Tibial artery (tissue), 4 donors: ENCODE results near the gene ZBTB16.

Experiments used
- DNase-seq, 2 donors: peaks; one replicate each; pipeline ENCODE4 v3.0.0-alpha.2; 2019
- H3K27ac ChIP-seq, 2 donors: fragments of 200-600 bp; sonication (generic) in 1 of 2; 1 replicate in 1 of 2; 2 replicates in 1 of 2; pipeline ENCODE4 v1.5.1; 2018 to 2019; ENCODE audit warnings: mild to moderate bottlenecking in 1 of 2
- H3K27me3 ChIP-seq, 2 donors: fragments of 200-600 bp; sonication (generic) in 1 of 2; one replicate each; pipeline versions ENCODE4 v1.5.1 to v1.6.0; 2016 to 2019
- H3K36me3 ChIP-seq, 3 donors: fragments of 200-600 bp; sonication (generic) in 2 of 3; one replicate each; pipeline ENCODE4 v1.5.1; 2016 to 2019; ENCODE audit warnings: mild to moderate bottlenecking in 2 of 3
- H3K4me1 ChIP-seq, 4 donors: fragments of 200-600 bp; sonication (generic) in 2 of 4; 1 replicate in 3 of 4; 2 replicates in 1 of 4; pipeline ENCODE4 v1.5.1; 2016 to 2019
- H3K4me3 ChIP-seq, 2 donors: fragments of 200-600 bp; sonication (generic) in 1 of 2; 1 replicate in 1 of 2; 2 replicates in 1 of 2; pipeline ENCODE4 v1.5.1; 2018 to 2019; ENCODE audit warnings: mild to moderate bottlenecking in 2 of 2
- H3K9me3 ChIP-seq, 3 donors: fragments of 200-600 bp; sonication (generic) in 1 of 3; one replicate each; pipeline ENCODE4 v1.5.1; 2016 to 2019
- CTCF ChIP-seq, 2 experiments: fragments of 200-600 bp in 1 of 2; fragments of 450-650 bp in 1 of 2; IDR thresholded peaks; one replicate each; pipeline ENCODE4 v1.5.1; 2017 to 2019; ENCODE audit warnings: antibody characterized with exemption in 2 of 2, mild to moderate bottlenecking in 1 of 2, moderate library complexity in 1 of 2
- intact Hi-C: fragments of 100-400 bp; cut with DNase I; formaldehyde crosslinking; loops from one replicate; pipeline ENCODE4 v1.15.0; 2023; ENCODE audit warnings: low total_unique reads

Gene ZBTB16

GRCh38 chr11:114135737-114136151 is 76.2 kb downstream of the ZBTB16 start:
- peak in 1 of 2 donors; percentile 27 for DNase-seq

GRCh38 chr11:114136686-114137640 is 77.5 kb downstream of the ZBTB16 start:
- peak in 1 of 2 donors; percentile 17 for DNase-seq
- no peak overlapping the region for H3K4me3 ChIP-seq
- H3K27me3 ChIP-seq: no peaks in the 10 kb centered on the region
- peaks cover 4 to 100% (median 95%) of the 10 kb centered on the region in 4 donors for H3K4me1 ChIP-seq
- no peak for TF ChIP-seq CTCF (IDR thresholded peaks at IDR 0.05)
- H3K9me3 ChIP-seq: no peaks in the 10 kb centered on the region
- intact Hi-C loops: no loop called here
- H3K27ac ChIP-seq: peak overlapping the region; percentile 94 to 95
- H3K36me3 ChIP-seq: peaks cover 36 to 54% (median 49%) of the 10 kb centered on the region in 3 donors

More at GRCh38 chr11:114135737-114136151, 76.2 kb downstream of the ZBTB16 start:
- no peak for TF ChIP-seq CTCF (IDR thresholded peaks at IDR 0.05)
- Histone ChIP-seq H3K27ac (peak overlapping the region; percentile 94 to 95), H3K36me3 (peaks cover 23 to 42% (median 37%) of the 10 kb centered on the region in 3 donors), H3K4me3 (no peak overlapping the region), H3K9me3 (no peaks in the 10 kb centered on the region), H3K27me3 (no peaks in the 10 kb centered on the region), H3K4me1 (peaks cover 4 to 100% (median 95%) of the 10 kb centered on the region in 4 donors)
- intact Hi-C loops: no loop called here

GRCh38 chr11:114137838-114138237 is 78.3 kb downstream of the ZBTB16 start:
- Histone ChIP-seq H3K27me3 (no peaks in the 10 kb centered on the region), H3K9me3 (no peaks in the 10 kb centered on the region), H3K36me3 (peaks cover 36 to 63% (median 50%) of the 10 kb centered on the region in 3 donors), H3K27ac (peak overlapping the region; percentile 94 to 95), H3K4me1 (peaks cover 4 to 100% (median 95%) of the 10 kb centered on the region in 4 donors), H3K4me3 (no peak overlapping the region)
- TF ChIP-seq CTCF (IDR thresholded peaks at IDR 0.05): no peak
- intact Hi-C loops: no loop called here
- DNase-seq: peak in 1 of 2 donors; percentile 29

- TF ChIP-seq CTCF (IDR thresholded peaks at IDR 0.05): no peak
- H3K27ac ChIP-seq: peak overlapping the region; percentile 94 to 95
- H3K9me3 ChIP-seq: no peaks in the 10 kb centered on the region
- no peak for DNase-seq
- H3K4me1 ChIP-seq: peaks cover 0 to 100% (median 95%) of the 10 kb centered on the region in 4 donors
- H3K4me3 ChIP-seq: no peak overlapping the region
- H3K27me3 ChIP-seq: no peaks in the 10 kb centered on the region
- peaks cover 36 to 65% (median 56%) of the 10 kb centered on the region in 3 donors for H3K36me3 ChIP-seq
- intact Hi-C loops: no loop called here
Measured at GRCh38 chr11:114138411-114138810, 78.9 kb downstream of the ZBTB16 start.

GRCh38 chr11:114140826-114141225 is 81.3 kb downstream of the ZBTB16 start:
- H3K4me1 ChIP-seq: peaks cover 0 to 100% (median 98%) of the 10 kb centered on the region in 4 donors

More at GRCh38 chr11:114140826-114141225, 81.3 kb downstream of the ZBTB16 start:
- H3K27me3 ChIP-seq: no peaks in the 10 kb centered on the region
- H3K9me3 ChIP-seq: no peaks in the 10 kb centered on the region
- no peak overlapping the region for H3K4me3 ChIP-seq
- H3K36me3 ChIP-seq: peaks cover 36 to 65% (median 60%) of the 10 kb centered on the region in 3 donors
- intact Hi-C loops: no loop called here
- DNase-seq: no peak
- H3K27ac ChIP-seq: peak overlapping the region; percentile 94 to 95
- no peak for TF ChIP-seq CTCF (IDR thresholded peaks at IDR 0.05)
